Measurements from ENCODE around the gene CX3CL1. TPM values are rescaled to one million over a fixed set of nuclear protein-coding genes. Genes with fewer than 3 reads are reported as not detected.

CX3CL1 gene
- total and polyA plus RNA-seq, 9 of the 15 experiments (the other 6 are each of a cell fraction or from before 2014, with no cell fraction given), result 0.09 TPM; not detected in 8

- TF ChIP-seq RHOXF2B (CRISPR knock-in tag; conservative IDR thresholded peaks at IDR 0.05), result no peak
- no peak; the same call in 1 of the 2 replicates for TF ChIP-seq SMARCA5 (IDR thresholded peaks at IDR 0.05)
- no peak for TF ChIP-seq NFE2 (IDR thresholded peaks at IDR 0.05; ENCODE audit: low read depth)
- no peak for TF ChIP-seq EP300 (IDR thresholded peaks at IDR 0.05; ENCODE audit: low read length)
Measured at GRCh38 chr16:57358527-57359095, 13.7 kb upstream of the CX3CL1 start, which contains the start of gene CCL22 (continued).

GRCh38 chr16:57360321-57360935 is 11.9 kb upstream of the CX3CL1 start:
- FAIRE-seq (no peak), DNase-seq (ENCODE audit: extremely low read depth in 1 of 4, low spot score in 3 of 4) (no peak), ATAC-seq (no peak)
- intact Hi-C loops (cut with micrococcal nuclease) (no loop called here), in situ Hi-C loops (cut with MboI) (no loop called here)
- no peaks in the 10 kb centered on the region for H3K9me3 ChIP-seq (replicated peaks; ENCODE audit: control insufficient read depth, insufficient read depth, low read depth, low read length)
- no peak overlapping the region for H3K4me3 ChIP-seq
- CTCF ChIA-PET (ENCODE audit: low intra/inter-chr PET ratio), result no interaction called here
- no peak overlapping the region for H3K4me2 ChIP-seq (ENCODE audit: insufficient read depth, low read length)
- H3K79me2 ChIP-seq (ENCODE audit: control insufficient read depth, insufficient read depth, low read length), result no peaks in the 10 kb centered on the region
- H3K27ac ChIP-seq (ENCODE audit: extremely low read depth, low read depth, low read length), result no peak overlapping the region
- H3K9me1 ChIP-seq (ENCODE audit: control insufficient read depth, insufficient read depth, low read length), result no peaks in the 10 kb centered on the region
- H3K36me3 ChIP-seq (ENCODE audit: control insufficient read depth, insufficient read depth, low read length), result no peaks in the 10 kb centered on the region
- peak overlapping the region in 1 of 2 experiments; percentile 47; a peak in 1 of 4 replicates for H3K9ac ChIP-seq (ENCODE audit: insufficient read depth in 1 of 2, low read depth in 2 of 2, low read length in 2 of 2)
- H3K4me1 ChIP-seq (replicated peaks in 1 of 2; ENCODE audit: control insufficient read depth in 2 of 2, insufficient read depth in 2 of 2, low read length in 2 of 2), result peaks cover 0 to 4% of the 10 kb centered on the region in 2 experiments; a peak in 1 of 5 replicates
- peaks cover 6 to 44% of the 10 kb centered on the region in 2 experiments; a peak in 4 of 5 replicates for H3K27me3 ChIP-seq (ENCODE audit: control insufficient read depth in 2 of 2, insufficient read depth in 2 of 2, low read length in 2 of 2)
- no peak overlapping the region for H2AFZ ChIP-seq (ENCODE audit: low read depth, low read length)
- peaks cover 7% of the 10 kb centered on the region; the same call in 1 of the 2 replicates for H4K20me1 ChIP-seq (replicated peaks; ENCODE audit: control insufficient read depth, insufficient read depth, low read length)
- POLR2A ChIA-PET, result no interaction called here
- BruUV-seq (replicated peaks), result no TSS peak
- 3% methylated on average over 15 of the region's 16 CpGs for WGBS (ENCODE audit: insufficient coverage, low coverage, missing lambda C conversion rate)
- no peak for TF ChIP-seq HOXB6 (CRISPR knock-in tag; IDR thresholded peaks at IDR 0.05; ENCODE audit: borderline replicate concordance)
- TF ChIP-seq ZNF232 (CRISPR knock-in tag; IDR thresholded peaks at IDR 0.05), result no peak
- TF ChIP-seq E2F1 (CRISPR knock-in tag; IDR thresholded peaks at IDR 0.05), result no peak
- TF ChIP-seq RBFOX2 (IDR thresholded peaks at IDR 0.05; ENCODE audit: low read depth, low read length), result no peak
- no peak for TF ChIP-seq ZNF41 (CRISPR knock-in tag; conservative IDR thresholded peaks at IDR 0.05)
- TF ChIP-seq PHF21A (IDR thresholded peaks at IDR 0.05; ENCODE audit: borderline replicate concordance, low read depth), result no peak
- no peak for TF ChIP-seq RBM39 (optimal IDR thresholded peaks at IDR 0.05; ENCODE audit: low read depth, low read length)
- TF ChIP-seq FOXA1 (IDR thresholded peaks at IDR 0.05; ENCODE audit: borderline replicate concordance), result no peak
- TF ChIP-seq BACH1 (tag; IDR thresholded peaks at IDR 0.05), result no peak
- no peak for TF ChIP-seq CLOCK (CRISPR knock-in tag; IDR thresholded peaks at IDR 0.05; ENCODE audit: borderline replicate concordance)
- no peak for TF ChIP-seq ADNP (tag; IDR thresholded peaks at IDR 0.05)
- TF ChIP-seq ZBTB17 (CRISPR knock-in tag; IDR thresholded peaks at IDR 0.05), result no peak
- TF ChIP-seq TFE3 (CRISPR knock-in tag; IDR thresholded peaks at IDR 0.05), result no peak

Data from K562 (cell line).